Vagina (tissue), 2 donors: Measurements from ENCODE around the gene CCDC71L.

Source experiments
- CTCF ChIP-seq, 3 experiments: fragments of 450-650 bp in 2 of 3; fragments of 200-600 bp in 1 of 3; sonication (generic) in 1 of 3; IDR thresholded peaks; one replicate each; pipeline ENCODE4 v1.5.1; 2017 to 2019; ENCODE audit warnings: antibody characterized with exemption in 3 of 3, mild to moderate bottlenecking in 2 of 3, moderate library complexity in 2 of 3
- POLR2AphosphoS5 ChIP-seq, 2 donors: sonication (generic); formaldehyde crosslinking; IDR thresholded peaks; one replicate each; pipeline ENCODE4 v1.9.0; 2017; ENCODE audit warnings: antibody characterized with exemption in 2 of 2, mild to moderate bottlenecking in 2 of 2, low read depth in 1 of 2; ENCODE audit not compliant: insufficient read depth in 1 of 2

GRCh38 chr7:106620034-106620433 lies 40.9 kb downstream of the CCDC71L start:
- TF ChIP-seq POLR2AphosphoS5 (IDR thresholded peaks at IDR 0.05; ENCODE audit: insufficient read depth in 1 of 2, low read depth in 1 of 2) (no peak), CTCF (IDR thresholded peaks at IDR 0.05) (no peak)
